ENCODE data around the gene ACYP1.

Gene ACYP1

GRCh38 chr14:75030147-75030546, 33.7 kb downstream of the ACYP1 start:
- DNase-seq, result no peak

GRCh38 chr14:75025876-75026275, 37.9 kb downstream of the ACYP1 start:
- no peak for DNase-seq

DNA sequence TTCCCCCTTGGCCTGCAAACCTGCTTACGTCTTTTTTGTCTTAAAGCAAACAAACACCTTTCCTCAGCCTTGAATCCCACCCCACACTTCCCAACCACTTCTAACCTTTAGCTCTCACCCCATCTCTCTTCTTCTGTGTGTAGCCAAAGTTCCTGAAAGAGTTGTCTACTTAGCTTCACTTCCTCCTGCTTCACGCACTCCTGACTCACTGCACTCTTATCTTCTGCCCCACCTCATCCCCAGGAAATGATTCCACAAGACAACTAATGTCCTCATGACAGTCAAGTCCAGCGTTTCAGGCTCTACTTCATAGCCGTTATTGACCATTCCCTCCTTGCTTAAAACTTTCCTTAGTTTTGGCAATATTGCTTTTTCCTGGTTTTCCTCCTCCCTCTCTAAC, 38.7 kb downstream of the ACYP1 start:
- DNase-seq, result no peak

GRCh38 chr14:75023108-75023507, 40.7 kb downstream of the ACYP1 start:
- no peak for DNase-seq

- peak; percentile 1 for DNase-seq
Measured at GRCh38 chr14:75022655-75023054, 41.2 kb downstream of the ACYP1 start.

GRCh38 chr14:75018694-75019093, 45.1 kb downstream of the ACYP1 start:
- no peak for DNase-seq

- no peak for DNase-seq
Measured at GRCh38 chr14:75016815-75017214, 47.0 kb downstream of the ACYP1 start.

- no peak for DNase-seq
Measured at GRCh38 chr14:75015496-75015895, 48.3 kb downstream of the ACYP1 start.

DNA sequence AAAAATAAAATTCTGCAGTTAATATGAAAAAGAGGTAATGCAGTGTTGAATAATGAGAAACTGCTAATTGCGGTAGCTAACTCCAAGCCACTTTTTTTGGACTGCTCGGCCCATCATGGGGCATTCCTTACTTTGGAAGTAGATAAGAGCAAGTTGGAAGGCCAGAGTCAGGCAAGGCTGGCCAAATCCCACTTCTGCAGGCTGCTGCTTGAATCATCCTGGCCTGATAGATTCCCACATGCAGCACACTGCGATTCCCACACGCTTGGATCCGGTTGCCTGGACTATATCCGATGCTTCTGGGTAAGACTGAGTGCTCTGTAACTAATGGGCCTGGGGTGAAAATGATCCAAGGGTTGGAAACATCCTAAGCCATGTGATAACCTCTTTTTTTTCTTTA, 50.5 kb downstream of the ACYP1 start:
- no peak for DNase-seq

DNA sequence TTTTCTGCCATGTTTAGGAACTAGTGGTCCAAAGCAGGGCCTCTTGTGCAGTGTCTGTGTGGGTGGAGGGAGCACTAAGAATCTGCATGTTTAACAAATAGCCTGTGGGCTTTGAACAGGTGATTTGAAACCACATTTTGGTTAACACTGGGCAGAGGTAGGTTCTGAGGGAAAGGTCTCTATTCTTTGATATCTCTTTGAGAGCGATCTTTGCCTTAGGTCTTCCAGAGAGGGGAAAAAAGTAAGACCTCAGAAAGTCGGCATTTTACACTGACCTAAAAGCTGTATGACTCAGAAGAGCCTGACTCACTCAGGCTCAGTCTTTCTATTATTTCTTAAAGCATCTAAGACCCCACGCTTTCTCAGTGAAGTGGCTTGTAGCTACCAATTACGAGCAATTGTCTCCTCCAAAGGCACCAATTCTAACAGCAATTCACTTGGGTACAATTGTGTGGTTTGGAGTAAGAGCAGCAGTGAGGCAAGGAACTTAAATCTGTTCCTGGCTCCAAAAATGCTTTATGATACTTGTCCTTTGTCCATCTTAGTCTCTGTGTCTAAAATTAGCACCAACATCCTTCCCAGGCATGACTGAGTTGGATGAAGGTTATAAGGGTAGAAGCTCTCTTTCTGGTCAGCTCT, 52.3 kb downstream of the ACYP1 start:
- DNase-seq, result no peak

GRCh38 chr14:75010472-75011093, 53.2 kb downstream of the ACYP1 start:
- DNase-seq, result no peak

GRCh38 chr14:75009176-75009575, 54.6 kb downstream of the ACYP1 start:
- DNase-seq, result no peak

GRCh38 chr14:75005357-75005756, 58.5 kb downstream of the ACYP1 start:
- DNase-seq, result no peak

- DNase-seq, result no peak
Measured at GRCh38 chr14:75003250-75004027, 60.4 kb downstream of the ACYP1 start.
